Prostate gland (tissue), 2 donors: ENCODE results near the gene PLIN1. TPM values are rescaled to one million over a fixed set of nuclear protein-coding genes. Genes with fewer than 3 reads are reported as not detected.

Experiments used
- DNase-seq: peaks from one replicate; pipeline ENCODE4 v3.0.0-alpha.2; 2019; ENCODE audit warnings: low spot score
- H3K27ac ChIP-seq, 2 donors: fragments of 200-600 bp; sonication (generic); 2 replicates each; pipeline ENCODE4 v1.5.1; 2017 to 2019
- H3K27me3 ChIP-seq: fragments of 200-600 bp; sonication (generic); replicated peaks from 2 replicates; pipeline ENCODE4 v1.5.1; 2019; ENCODE audit not compliant: insufficient read depth
- H3K36me3 ChIP-seq, 2 donors: fragments of 200-600 bp; sonication (generic); 1 replicate in 1 of 2; 2 replicates in 1 of 2; pipeline versions ENCODE4 v1.5.1 to v1.8.1; 2017 to 2019
- H3K4me1 ChIP-seq: fragments of 200-600 bp; sonication (generic); replicated peaks from 2 replicates; pipeline ENCODE4 v1.5.1; 2019
- H3K4me3 ChIP-seq, 2 donors: fragments of 200-600 bp; sonication (generic); 2 replicates each; pipeline ENCODE4 v1.5.1; 2017 to 2019
- H3K9me3 ChIP-seq: fragments of 200-600 bp; sonication (generic); 2 replicates; pipeline ENCODE4 v1.5.1; 2017
- POLR2A ChIP-seq: fragments of 450-650 bp; IDR thresholded peaks from one replicate; pipeline ENCODE4 v1.6.1; 2016; ENCODE audit warnings: antibody characterized with exemption, mild to moderate bottlenecking
- POLR2AphosphoS5 ChIP-seq: sonication (generic); formaldehyde crosslinking; IDR thresholded peaks from one replicate; pipeline ENCODE4 v1.6.1; 2017; ENCODE audit warnings: antibody characterized with exemption
- WGBS: methylation state at CpG from one replicate; pipeline ENCODE4 v1.1.5; 2018; 5-methylcytosine and 5-hydroxymethylcytosine counted together
- intact Hi-C: fragments of 100-400 bp; cut with DNase I; formaldehyde crosslinking; loops from one replicate; pipeline ENCODE4 v1.14.2; 2022
- total RNA-seq, 2 donors: library from RNA; depleted of rRNA; stranded (reverse); fragments of >200 nt; gene quantifications; one replicate each; pipeline ENCODE4 v1.1.0, GENCODE V29; 2016
- TF ChIP-seq, protein P1 (sequence below), 4 experiments: fragments of 200-600 bp in 2 of 4; fragments of 450-650 bp in 2 of 4; sonication (generic) in 2 of 4; IDR thresholded peaks; 1 replicate in 3 of 4; 2 replicates in 1 of 4; pipeline ENCODE4 v1.5.1; 2016 to 2019; ENCODE audit warnings: antibody characterized with exemption in 4 of 4, mild to moderate bottlenecking in 2 of 4, moderate library complexity in 2 of 4

Gene PLIN1, protein sequence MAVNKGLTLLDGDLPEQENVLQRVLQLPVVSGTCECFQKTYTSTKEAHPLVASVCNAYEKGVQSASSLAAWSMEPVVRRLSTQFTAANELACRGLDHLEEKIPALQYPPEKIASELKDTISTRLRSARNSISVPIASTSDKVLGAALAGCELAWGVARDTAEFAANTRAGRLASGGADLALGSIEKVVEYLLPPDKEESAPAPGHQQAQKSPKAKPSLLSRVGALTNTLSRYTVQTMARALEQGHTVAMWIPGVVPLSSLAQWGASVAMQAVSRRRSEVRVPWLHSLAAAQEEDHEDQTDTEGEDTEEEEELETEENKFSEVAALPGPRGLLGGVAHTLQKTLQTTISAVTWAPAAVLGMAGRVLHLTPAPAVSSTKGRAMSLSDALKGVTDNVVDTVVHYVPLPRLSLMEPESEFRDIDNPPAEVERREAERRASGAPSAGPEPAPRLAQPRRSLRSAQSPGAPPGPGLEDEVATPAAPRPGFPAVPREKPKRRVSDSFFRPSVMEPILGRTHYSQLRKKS
- total RNA-seq, result 1 to 10 TPM; 1.5 to 3.6 TPM

DNA sequence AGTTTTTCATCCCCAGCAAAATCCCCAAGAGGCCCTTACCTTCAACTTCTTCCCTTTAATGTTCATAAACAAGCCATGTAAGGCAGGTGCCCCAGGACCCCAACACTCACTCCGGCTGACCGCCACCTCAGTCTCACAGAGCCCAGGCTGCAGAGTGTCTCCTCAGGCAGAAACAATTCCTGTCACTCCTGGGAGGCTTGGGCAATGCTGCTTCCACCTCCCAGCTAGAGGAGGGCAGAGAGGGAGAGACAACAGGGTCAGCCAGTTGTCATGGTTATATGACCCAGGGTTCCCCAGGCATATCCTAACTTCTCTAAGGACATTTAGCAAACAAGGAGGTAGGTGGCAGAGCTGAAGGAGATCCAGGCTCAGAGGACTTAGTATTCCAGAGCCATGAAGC, at the start of gene PLIN1:
Gene PLIN1 (minus strand): TSS at position 156 of the 400 bp plus-strand sequence. CDS start 1,878 bp downstream, outside the sequence.
- WGBS, result 97% methylated on average over 2 of the region's 2 CpGs
- Histone ChIP-seq H3K9me3 (no peaks in the 10 kb centered on the region), H3K4me3 (no peak within 1 kb of the TSS), H3K36me3 (no peaks in the 10 kb centered on the region), H3K27me3 (no peaks in the 10 kb centered on the region), H3K4me1 (peaks cover 8% of the 10 kb centered on the region), H3K27ac (peak within 1 kb of the TSS; percentile 22 to 39)
- intact Hi-C loops, result no loop called here
- TF ChIP-seq POLR2A (no peak), POLR2AphosphoS5 (no peak)
- TF ChIP-seq, protein P1, sequence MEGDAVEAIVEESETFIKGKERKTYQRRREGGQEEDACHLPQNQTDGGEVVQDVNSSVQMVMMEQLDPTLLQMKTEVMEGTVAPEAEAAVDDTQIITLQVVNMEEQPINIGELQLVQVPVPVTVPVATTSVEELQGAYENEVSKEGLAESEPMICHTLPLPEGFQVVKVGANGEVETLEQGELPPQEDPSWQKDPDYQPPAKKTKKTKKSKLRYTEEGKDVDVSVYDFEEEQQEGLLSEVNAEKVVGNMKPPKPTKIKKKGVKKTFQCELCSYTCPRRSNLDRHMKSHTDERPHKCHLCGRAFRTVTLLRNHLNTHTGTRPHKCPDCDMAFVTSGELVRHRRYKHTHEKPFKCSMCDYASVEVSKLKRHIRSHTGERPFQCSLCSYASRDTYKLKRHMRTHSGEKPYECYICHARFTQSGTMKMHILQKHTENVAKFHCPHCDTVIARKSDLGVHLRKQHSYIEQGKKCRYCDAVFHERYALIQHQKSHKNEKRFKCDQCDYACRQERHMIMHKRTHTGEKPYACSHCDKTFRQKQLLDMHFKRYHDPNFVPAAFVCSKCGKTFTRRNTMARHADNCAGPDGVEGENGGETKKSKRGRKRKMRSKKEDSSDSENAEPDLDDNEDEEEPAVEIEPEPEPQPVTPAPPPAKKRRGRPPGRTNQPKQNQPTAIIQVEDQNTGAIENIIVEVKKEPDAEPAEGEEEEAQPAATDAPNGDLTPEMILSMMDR (IDR thresholded peaks at IDR 0.05), result no peak
- DNase-seq, result no peak

DNA sequence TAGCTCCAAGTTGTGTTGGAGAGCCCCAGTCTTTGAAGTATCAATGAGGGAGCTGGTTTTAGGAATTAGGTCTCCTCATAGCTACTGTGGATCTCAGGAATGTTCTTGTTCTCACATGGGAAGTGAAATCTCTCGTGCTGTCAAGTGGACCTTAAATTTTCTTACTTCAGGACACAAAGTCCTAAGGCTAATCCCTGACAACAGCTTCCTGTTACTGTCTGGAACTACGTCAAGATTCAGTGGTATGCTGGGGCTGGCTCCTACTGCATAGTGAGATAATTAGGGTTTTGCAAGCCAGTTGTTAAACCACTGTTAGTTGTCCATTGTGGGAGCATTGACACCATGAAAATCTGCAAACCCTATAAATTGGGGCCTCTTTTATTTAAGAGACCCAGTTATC, 49.1 kb upstream of the PLIN1 start:
- Histone ChIP-seq H3K27ac (no peak overlapping the region), H3K4me1 (no peaks in the 10 kb centered on the region), H3K36me3 (no peaks in the 10 kb centered on the region), H3K4me3 (no peak overlapping the region), H3K27me3 (no peaks in the 10 kb centered on the region), H3K9me3 (no peaks in the 10 kb centered on the region)
- DNase-seq, result no peak
- TF ChIP-seq, protein P1 (IDR thresholded peaks at IDR 0.05), result no peak
- TF ChIP-seq POLR2AphosphoS5 (peak; percentile 55), POLR2A (no peak)
- intact Hi-C loops, result loop anchor here (5.0 kb wide), 1 partner anchor 46 kb away; no protein-coding TSS in a partner anchor
- 22% methylated on average over 2 of the region's 2 CpGs for WGBS

DNA sequence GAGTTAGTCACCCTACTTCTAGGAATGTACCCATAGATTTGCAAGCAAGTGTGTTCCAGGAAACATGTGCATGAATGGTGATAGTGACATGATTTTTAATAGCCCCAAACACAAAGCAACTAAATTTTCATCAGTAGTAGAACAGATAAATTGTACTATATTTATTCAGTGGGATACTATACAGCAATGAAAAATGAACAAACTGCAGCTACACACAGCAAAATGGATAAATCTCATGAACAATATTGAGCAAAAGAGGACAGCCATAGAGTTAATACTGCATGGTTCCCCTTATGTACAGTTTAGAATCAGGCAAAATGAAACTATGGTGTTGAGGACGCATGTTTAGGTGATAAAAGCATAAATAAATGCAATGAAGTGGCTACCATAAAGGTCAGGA, 45.9 kb upstream of the PLIN1 start:
- no peak for TF ChIP-seq POLR2AphosphoS5
- no peak overlapping the region for H3K27ac ChIP-seq
- no peaks in the 10 kb centered on the region for H3K4me1 ChIP-seq
- no peak for DNase-seq
- H3K9me3 ChIP-seq, result no peaks in the 10 kb centered on the region
- H3K27me3 ChIP-seq, result no peaks in the 10 kb centered on the region
- H3K4me3 ChIP-seq, result no peak overlapping the region
- intact Hi-C loops, result loop anchor here (5.0 kb wide), 1 partner anchor 43 kb away; no protein-coding TSS in a partner anchor
- no peaks in the 10 kb centered on the region for H3K36me3 ChIP-seq
- 93% methylated on average over 1 of the region's 1 CpG for WGBS

- Histone ChIP-seq H3K27ac (no peak overlapping the region), H3K9me3 (no peaks in the 10 kb centered on the region), H3K27me3 (no peaks in the 10 kb centered on the region), H3K4me3 (no peak overlapping the region), H3K36me3 (no peaks in the 10 kb centered on the region), H3K4me1 (no peaks in the 10 kb centered on the region)
- WGBS, result 94% methylated on average over 1 of the region's 1 CpG
- TF ChIP-seq, protein P1 (IDR thresholded peaks at IDR 0.05), result no peak
- no peak for TF ChIP-seq POLR2A
- TF ChIP-seq POLR2AphosphoS5, result no peak
- no peak for DNase-seq
- intact Hi-C loops, result loop anchor here (5.0 kb wide), 1 partner anchor 42 kb away; no protein-coding TSS in a partner anchor
These were observed 45.5 kb upstream of the PLIN1 start for GRCh38 chr15:89724621-89725020.

GRCh38 chr15:89723031-89723430, 43.9 kb upstream of the PLIN1 start:
- no peak for DNase-seq
- no peaks in the 10 kb centered on the region for H3K27me3 ChIP-seq
- H3K9me3 ChIP-seq, result no peaks in the 10 kb centered on the region
- intact Hi-C loops, result no loop called here
- 100% methylated on average over 3 of the region's 3 CpGs for WGBS
- no peak overlapping the region for H3K4me3 ChIP-seq
- no peak overlapping the region for H3K27ac ChIP-seq
- no peaks in the 10 kb centered on the region for H3K36me3 ChIP-seq
- TF ChIP-seq POLR2A (no peak), POLR2AphosphoS5 (no peak)
- TF ChIP-seq, protein P1 (IDR thresholded peaks at IDR 0.05), result no peak
- no peaks in the 10 kb centered on the region for H3K4me1 ChIP-seq
